ENCODE measurements around the gene OR3A2.
"Not testable (repeated sequence)": the region's sequence is repeated elsewhere in the genome, so short reads cannot be mapped to it uniquely, and the experiment has no call there.

OR3A2 gene

DNA sequence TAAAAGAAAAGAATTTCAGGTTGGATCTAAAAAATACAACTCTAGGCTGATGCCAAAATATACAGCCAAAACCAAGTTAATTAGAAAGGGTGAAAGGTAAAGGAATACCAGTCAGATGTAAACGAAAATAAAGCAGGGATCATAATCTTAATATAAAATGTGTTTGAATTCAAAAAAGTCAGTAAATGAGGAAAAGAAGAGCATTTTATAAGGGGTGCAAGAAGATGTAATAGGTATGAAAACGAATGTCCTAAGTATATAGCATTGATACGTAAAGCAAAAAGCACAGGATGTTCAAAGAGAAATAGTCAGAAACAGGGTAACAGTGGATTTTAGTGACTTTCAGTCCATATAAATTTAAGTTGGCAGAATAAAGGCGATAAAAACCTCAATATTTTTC, 90.5 kb downstream of the OR3A2 start:
- peaks cover 10% of the 10 kb centered on the region for H3K9me3 ChIP-seq (ENCODE audit: control insufficient read depth, low read length)
- H3K4me1 ChIP-seq (ENCODE audit: control insufficient read depth, insufficient read depth, low read length, poor library complexity, severe bottlenecking), result no peaks in the 10 kb centered on the region
- no peak overlapping the region for H3K4me3 ChIP-seq (ENCODE audit: extremely low read depth, insufficient read depth, low read length, poor library complexity, severe bottlenecking)
- no peak overlapping the region for H3K27ac ChIP-seq (ENCODE audit: low read depth, low read length, severe bottlenecking)
- H3K36me3 ChIP-seq (ENCODE audit: control insufficient read depth, insufficient read depth, low read length), result no peaks in the 10 kb centered on the region
- WGBS, 2 experiments (ENCODE audit: insufficient coverage in 2 of 2), result 44 to 69% methylated on average over 3 of the region's 4 CpGs

DNA sequence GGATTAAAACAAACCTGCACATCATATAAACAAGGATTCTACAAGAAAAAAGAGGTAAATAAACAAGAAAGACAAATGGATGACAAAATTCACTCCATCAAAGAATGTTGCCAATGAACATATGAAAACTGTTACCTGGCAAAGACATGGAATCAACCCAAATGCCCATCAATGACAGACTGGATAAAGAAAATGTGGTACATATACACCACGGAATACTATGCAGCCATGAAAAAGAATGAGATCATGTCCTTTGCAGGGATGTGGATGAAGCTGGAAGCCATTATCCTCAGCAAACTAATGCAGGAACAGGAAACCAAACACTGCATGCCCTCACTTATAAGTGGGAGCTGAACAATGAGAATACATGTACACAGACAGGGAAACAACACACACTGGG, 92.6 kb downstream of the OR3A2 start:
- not testable (repeated sequence) for H3K36me3 ChIP-seq (ENCODE audit: control insufficient read depth, insufficient read depth, low read length); H3K4me1 ChIP-seq (ENCODE audit: control insufficient read depth, insufficient read depth, low read length, poor library complexity, severe bottlenecking); H3K27ac ChIP-seq (ENCODE audit: low read depth, low read length, severe bottlenecking); H3K4me3 ChIP-seq (ENCODE audit: extremely low read depth, insufficient read depth, low read length, poor library complexity, severe bottlenecking)
- WGBS, 2 experiments (ENCODE audit: insufficient coverage in 2 of 2), result no CpG with 5 or more reads among the region's 1 CpG
- peaks cover 10% of the 10 kb centered on the region for H3K9me3 ChIP-seq (ENCODE audit: control insufficient read depth, low read length)

DNA sequence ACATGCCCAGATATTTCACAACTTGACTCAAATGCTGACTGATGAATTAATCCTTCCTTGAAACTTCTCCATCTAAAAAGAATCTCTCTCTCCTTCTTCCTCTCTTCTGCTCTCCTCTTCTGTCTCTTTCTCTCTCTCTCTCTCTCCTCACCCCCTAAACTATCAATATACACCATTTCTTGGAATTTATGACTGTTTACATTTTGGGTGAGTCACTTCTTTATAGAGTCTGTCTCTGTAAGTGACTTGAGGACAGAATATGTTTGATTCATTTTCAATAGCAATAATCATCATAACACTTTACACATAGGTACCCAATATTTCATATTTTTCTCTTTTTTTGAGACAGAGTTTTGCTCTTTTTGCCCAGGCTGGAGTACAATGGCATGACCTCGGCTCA, 103.2 kb downstream of the OR3A2 start:
- no peak overlapping the region for H3K27ac ChIP-seq (ENCODE audit: low read depth, low read length, severe bottlenecking)
- no peaks in the 10 kb centered on the region for H3K4me1 ChIP-seq (ENCODE audit: control insufficient read depth, insufficient read depth, low read length, poor library complexity, severe bottlenecking)
- H3K9me3 ChIP-seq (ENCODE audit: control insufficient read depth, low read length), result peaks cover 7% of the 10 kb centered on the region
- H3K4me3 ChIP-seq (ENCODE audit: extremely low read depth, insufficient read depth, low read length, poor library complexity, severe bottlenecking), result no peak overlapping the region
- no peaks in the 10 kb centered on the region for H3K36me3 ChIP-seq (ENCODE audit: control insufficient read depth, insufficient read depth, low read length)
- WGBS, 2 experiments (ENCODE audit: insufficient coverage in 2 of 2), result 86% methylated on average over 1 of the region's 1 CpG; no CpG with 5 or more reads in 1 of the 2 experiments

DNA sequence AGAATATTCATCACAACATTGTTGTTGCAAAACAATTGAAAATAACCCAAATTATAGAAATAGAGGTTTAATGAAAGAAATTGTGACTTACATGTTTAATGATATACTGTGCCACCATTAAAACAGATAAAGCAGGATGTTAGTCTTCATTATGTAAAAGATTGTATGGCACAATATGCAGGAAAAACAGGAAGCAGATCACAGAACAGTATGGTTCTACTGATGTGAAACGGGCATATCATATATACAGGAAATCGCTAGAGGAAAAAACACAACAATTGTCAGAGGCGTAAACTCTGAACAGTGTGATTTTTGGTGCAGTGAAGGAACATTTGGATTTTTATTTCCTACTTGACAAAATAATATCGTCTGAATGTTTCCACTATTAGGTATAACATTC, 110.0 kb downstream of the OR3A2 start:
- WGBS, 2 experiments (ENCODE audit: insufficient coverage in 2 of 2), result 50% methylated on average over 1 of the region's 4 CpGs; no CpG with 5 or more reads in 1 of the 2 experiments

DNA sequence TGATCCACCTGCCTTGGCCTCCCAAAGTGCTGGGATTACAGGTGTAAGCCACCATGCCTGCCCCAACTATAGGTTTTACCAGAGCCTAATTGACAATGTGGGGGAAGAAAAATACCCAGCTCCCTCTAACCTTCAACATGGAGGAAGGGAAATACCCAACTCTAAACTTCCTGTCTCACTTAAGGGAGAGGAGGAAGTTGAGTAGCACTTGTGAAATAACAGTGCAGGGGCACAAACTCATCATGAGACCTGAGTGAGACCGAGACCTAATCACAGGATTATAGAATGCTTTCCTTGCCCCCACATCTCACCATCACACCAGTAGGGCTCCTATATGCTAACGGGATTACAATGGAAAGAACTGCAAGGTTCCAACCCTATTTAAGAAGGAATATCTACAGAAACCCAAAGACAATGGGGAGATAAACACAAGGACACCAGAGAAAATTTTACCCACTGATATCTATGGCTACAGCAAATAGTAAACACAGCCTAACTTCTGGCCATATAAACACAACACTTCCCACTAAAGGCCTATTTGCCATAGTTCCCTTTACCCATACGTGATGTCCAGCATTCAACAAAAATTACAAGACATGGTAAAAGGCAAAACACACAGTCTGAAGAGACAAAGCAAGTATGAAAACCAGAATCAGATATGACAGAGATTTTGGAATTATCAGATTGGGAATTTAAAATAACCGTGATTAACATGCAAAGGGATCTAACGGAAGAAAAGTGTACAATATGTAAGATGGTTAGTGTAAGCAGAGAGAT, 114.8 kb downstream of the OR3A2 start:
- H3K4me3 ChIP-seq (ENCODE audit: extremely low read depth, insufficient read depth, low read length, poor library complexity, severe bottlenecking), result no peak overlapping the region
- no peaks in the 10 kb centered on the region for H3K4me1 ChIP-seq (ENCODE audit: control insufficient read depth, insufficient read depth, low read length, poor library complexity, severe bottlenecking)
- H3K9me3 ChIP-seq (ENCODE audit: control insufficient read depth, low read length), result peaks cover 11% of the 10 kb centered on the region
- WGBS, 2 experiments (ENCODE audit: insufficient coverage in 2 of 2), result 63 to 100% methylated on average over 2 to 3 of the region's 5 CpGs
- no peaks in the 10 kb centered on the region for H3K36me3 ChIP-seq (ENCODE audit: control insufficient read depth, insufficient read depth, low read length)
- H3K27ac ChIP-seq (ENCODE audit: low read depth, low read length, severe bottlenecking), result no peak overlapping the region

More for the DNA sequence above, 110.0 kb downstream of the OR3A2 start:
- no peak overlapping the region for H3K4me3 ChIP-seq (ENCODE audit: extremely low read depth, insufficient read depth, low read length, poor library complexity, severe bottlenecking)
- no peaks in the 10 kb centered on the region for H3K4me1 ChIP-seq (ENCODE audit: control insufficient read depth, insufficient read depth, low read length, poor library complexity, severe bottlenecking)
- H3K36me3 ChIP-seq (ENCODE audit: control insufficient read depth, insufficient read depth, low read length), result no peaks in the 10 kb centered on the region
- peaks cover 4% of the 10 kb centered on the region for H3K9me3 ChIP-seq (ENCODE audit: control insufficient read depth, low read length)
- no peak overlapping the region for H3K27ac ChIP-seq (ENCODE audit: low read depth, low read length, severe bottlenecking)

DNA sequence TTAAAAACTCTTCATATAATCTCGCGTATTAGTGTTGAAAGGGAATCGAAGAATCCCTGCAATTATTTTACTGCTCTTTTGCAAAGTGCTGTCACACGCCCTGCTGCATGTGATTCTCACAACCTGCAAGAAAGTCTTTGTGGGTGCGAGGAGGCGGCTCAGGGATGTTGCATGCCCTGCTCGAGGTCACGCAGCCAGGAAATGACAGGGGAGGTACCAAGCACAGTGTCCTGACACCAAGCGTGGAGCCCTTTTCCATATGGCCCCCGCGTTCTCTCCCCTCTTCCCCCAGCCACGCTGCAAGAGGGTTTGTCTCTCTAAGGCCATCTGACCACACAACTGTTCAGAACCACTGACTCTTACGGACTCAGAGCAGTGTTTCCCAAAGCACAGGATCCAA, 125.5 kb downstream of the OR3A2 start:
- Histone ChIP-seq H3K36me3 (ENCODE audit: control insufficient read depth, insufficient read depth, low read length) (no peaks in the 10 kb centered on the region), H3K27ac (ENCODE audit: low read depth, low read length, severe bottlenecking) (no peak overlapping the region), H3K4me3 (ENCODE audit: extremely low read depth, insufficient read depth, low read length, poor library complexity, severe bottlenecking) (no peak overlapping the region), H3K9me3 (ENCODE audit: control insufficient read depth, low read length) (peaks cover 14% of the 10 kb centered on the region), H3K4me1 (ENCODE audit: control insufficient read depth, insufficient read depth, low read length, poor library complexity, severe bottlenecking) (no peaks in the 10 kb centered on the region)
- 84 to 91% methylated on average over 13 of the region's 13 CpGs for WGBS, 2 experiments (ENCODE audit: insufficient coverage in 2 of 2)

DNA sequence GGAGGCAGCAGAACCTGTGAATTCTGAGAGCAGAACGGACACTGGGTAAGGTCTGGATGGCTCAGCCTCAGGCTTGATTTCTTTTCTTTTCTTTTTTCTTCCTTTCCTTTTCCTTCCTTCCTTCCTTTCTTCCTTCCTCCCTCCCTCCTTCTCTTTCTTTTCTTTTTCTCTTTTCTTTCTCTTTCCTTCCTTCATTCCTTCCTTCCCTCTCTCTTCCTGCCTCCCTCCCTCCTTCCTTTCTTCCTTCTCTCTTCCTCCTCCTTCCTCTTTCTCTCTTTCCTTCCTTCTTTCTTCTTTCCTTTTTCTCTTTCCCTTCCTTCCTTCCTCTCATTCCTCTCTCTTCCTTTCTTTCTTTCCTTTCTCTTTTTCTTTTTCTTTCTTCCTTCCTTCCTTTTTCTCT, 125.9 kb downstream of the OR3A2 start:
- no peak overlapping the region for H3K4me3 ChIP-seq (ENCODE audit: extremely low read depth, insufficient read depth, low read length, poor library complexity, severe bottlenecking)
- no peak overlapping the region for H3K27ac ChIP-seq (ENCODE audit: low read depth, low read length, severe bottlenecking)
- 80 to 83% methylated on average over 1 of the region's 1 CpG for WGBS, 2 experiments (ENCODE audit: insufficient coverage in 2 of 2)
- H3K4me1 ChIP-seq (ENCODE audit: control insufficient read depth, insufficient read depth, low read length, poor library complexity, severe bottlenecking), result no peaks in the 10 kb centered on the region
- no peaks in the 10 kb centered on the region for H3K36me3 ChIP-seq (ENCODE audit: control insufficient read depth, insufficient read depth, low read length)
- H3K9me3 ChIP-seq (ENCODE audit: control insufficient read depth, low read length), result peaks cover 14% of the 10 kb centered on the region

DNA sequence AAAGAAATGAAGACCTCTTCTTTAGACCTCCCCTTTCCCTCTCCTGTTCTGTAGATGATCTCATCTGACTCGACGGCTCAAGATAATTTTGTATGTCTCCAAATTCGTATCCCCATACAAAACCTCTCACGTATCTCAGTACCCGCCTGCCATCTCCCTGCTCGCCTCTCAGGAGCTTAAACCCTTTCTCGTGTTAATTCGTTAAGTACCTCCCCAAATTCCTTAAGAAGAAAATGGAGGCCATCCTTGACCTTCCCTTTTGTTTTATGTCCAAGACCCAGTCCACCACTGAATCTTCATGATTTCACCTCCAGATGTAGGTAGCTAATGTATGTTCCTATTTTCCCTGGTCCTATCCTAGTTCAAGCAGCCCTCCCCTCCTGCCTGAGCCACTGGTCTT, 129.5 kb downstream of the OR3A2 start:
- Histone ChIP-seq H3K4me3 (ENCODE audit: extremely low read depth, insufficient read depth, low read length, poor library complexity, severe bottlenecking) (no peak overlapping the region), H3K4me1 (ENCODE audit: control insufficient read depth, insufficient read depth, low read length, poor library complexity, severe bottlenecking) (no peaks in the 10 kb centered on the region), H3K27ac (ENCODE audit: low read depth, low read length, severe bottlenecking) (no peak overlapping the region), H3K9me3 (ENCODE audit: control insufficient read depth, low read length) (peaks cover 10% of the 10 kb centered on the region), H3K36me3 (ENCODE audit: control insufficient read depth, insufficient read depth, low read length) (no peaks in the 10 kb centered on the region)
- 82 to 87% methylated on average over 3 to 7 of the region's 8 CpGs for WGBS, 2 experiments (ENCODE audit: insufficient coverage in 2 of 2)

DNA sequence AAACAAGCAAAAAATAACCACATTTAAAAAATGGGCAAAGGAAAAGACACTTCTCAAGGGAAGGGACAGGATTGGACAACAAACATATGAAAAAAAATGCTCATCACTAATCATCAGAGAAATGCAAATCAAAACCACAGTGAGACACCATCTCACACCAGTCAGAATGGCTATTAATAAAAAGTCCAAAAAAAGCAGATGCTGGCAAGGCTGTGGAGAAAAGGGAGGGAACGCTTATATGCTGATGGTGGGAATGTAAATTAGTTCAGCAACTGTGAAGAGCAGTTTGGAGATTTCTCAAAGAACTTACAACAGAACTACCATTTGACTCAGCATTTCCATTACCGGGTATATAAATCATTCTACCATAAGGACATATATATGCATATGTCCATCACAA, 137.1 kb downstream of the OR3A2 start:
- 80% methylated on average over 1 of the region's 2 CpGs; no CpG with 5 or more reads in 1 of the 2 experiments for WGBS, 2 experiments (ENCODE audit: insufficient coverage in 2 of 2)
- not testable (repeated sequence) for H3K4me3 ChIP-seq (ENCODE audit: extremely low read depth, insufficient read depth, low read length, poor library complexity, severe bottlenecking); H3K9me3 ChIP-seq (ENCODE audit: control insufficient read depth, low read length); H3K36me3 ChIP-seq (ENCODE audit: control insufficient read depth, insufficient read depth, low read length); H3K27ac ChIP-seq (ENCODE audit: low read depth, low read length, severe bottlenecking); H3K4me1 ChIP-seq (ENCODE audit: control insufficient read depth, insufficient read depth, low read length, poor library complexity, severe bottlenecking)

DNA sequence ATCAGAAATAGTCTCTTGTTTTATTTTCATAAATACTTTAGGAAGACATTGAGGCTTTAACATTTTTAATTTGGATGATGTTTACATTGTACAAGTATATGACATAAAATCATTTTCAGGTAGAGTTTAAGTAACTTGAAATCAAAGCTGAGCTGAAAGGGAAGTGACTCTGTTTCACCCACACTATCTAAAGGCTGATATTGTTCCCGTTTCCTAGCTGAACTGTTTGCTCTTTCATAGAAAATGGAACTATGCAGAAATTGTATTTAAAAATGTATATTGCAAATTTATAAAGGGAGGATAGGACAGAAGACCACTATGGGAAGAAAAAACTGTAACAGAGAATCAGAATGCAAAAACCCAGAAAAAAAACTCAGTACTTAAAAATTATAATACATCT, 141.3 kb downstream of the OR3A2 start:
- not testable (repeated sequence) for H3K4me3 ChIP-seq (ENCODE audit: extremely low read depth, insufficient read depth, low read length, poor library complexity, severe bottlenecking); H3K9me3 ChIP-seq (ENCODE audit: control insufficient read depth, low read length); H3K27ac ChIP-seq (ENCODE audit: low read depth, low read length, severe bottlenecking); H3K4me1 ChIP-seq (ENCODE audit: control insufficient read depth, insufficient read depth, low read length, poor library complexity, severe bottlenecking); H3K36me3 ChIP-seq (ENCODE audit: control insufficient read depth, insufficient read depth, low read length)
- WGBS, 2 experiments (ENCODE audit: insufficient coverage in 2 of 2), result no CpG with 5 or more reads among the region's 1 CpG

DNA sequence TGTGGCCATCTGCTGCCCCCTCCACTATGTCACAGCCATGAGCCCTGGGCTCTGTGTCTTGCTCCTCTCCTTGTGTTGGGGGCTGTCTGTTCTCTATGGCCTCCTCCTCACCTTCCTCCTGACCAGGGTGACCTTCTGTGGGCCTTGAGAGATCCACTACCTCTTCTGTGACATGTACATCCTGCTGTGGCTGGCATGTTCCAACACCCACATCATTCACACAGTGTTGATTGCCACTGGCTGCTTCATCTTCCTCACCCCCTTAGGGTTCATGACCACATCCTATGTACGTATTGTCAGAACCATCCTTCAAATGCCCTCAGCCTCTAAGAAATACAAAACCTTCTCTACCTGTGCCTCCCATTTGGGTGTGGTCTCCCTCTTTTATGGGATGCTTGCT, 145.1 kb downstream of the OR3A2 start:
- H3K4me1 ChIP-seq (ENCODE audit: control insufficient read depth, insufficient read depth, low read length, poor library complexity, severe bottlenecking); H3K4me3 ChIP-seq (ENCODE audit: extremely low read depth, insufficient read depth, low read length, poor library complexity, severe bottlenecking): not testable (repeated sequence)
- no CpG with 5 or more reads among the region's 1 CpG for WGBS, 2 experiments (ENCODE audit: insufficient coverage in 2 of 2)

More for the DNA sequence above, 145.1 kb downstream of the OR3A2 start:
- not testable (repeated sequence) for H3K36me3 ChIP-seq (ENCODE audit: control insufficient read depth, insufficient read depth, low read length); H3K27ac ChIP-seq (ENCODE audit: low read depth, low read length, severe bottlenecking); H3K9me3 ChIP-seq (ENCODE audit: control insufficient read depth, low read length)

All from mesodermal cell (in vitro differentiated cells).